Measurements from ENCODE around the gene CREB3.

The CREB3 gene

GRCh38 chr9:35781066-35781465, 48.6 kb downstream of the CREB3 start:
- DNase-seq (ENCODE audit: low read depth), result no peak

- no peak for DNase-seq (ENCODE audit: low read depth)
Measured at GRCh38 chr9:35783418-35783817, 51.0 kb downstream of the CREB3 start.

All from stromal cell of bone marrow (primary cell).